Mononuclear cell (primary cell): ENCODE data around the gene PET100. TPM values are rescaled to one million over a fixed set of nuclear protein-coding genes. Genes with fewer than 3 reads are reported as not detected.

Source experiments
- H3K27me3 ChIP-seq: 2 replicates; pipeline ENCODE4 v1.6.0; 2011; ENCODE audit warnings: low read length, control low read depth; ENCODE audit not compliant: insufficient read depth
- H3K4me1 ChIP-seq: 2 replicates; pipeline ENCODE4 v1.5.1; 2011; ENCODE audit warnings: mild to moderate bottlenecking, low read length, control low read depth; ENCODE audit not compliant: insufficient read depth
- H3K4me3 ChIP-seq: 2 replicates; pipeline ENCODE4 v1.5.1; 2011; ENCODE audit warnings: mild to moderate bottlenecking, low read length, moderate library complexity
- H3K9me3 ChIP-seq: 2 replicates; pipeline ENCODE4 v1.5.1; 2011; ENCODE audit warnings: low read depth, mild to moderate bottlenecking, control low read depth, low read length
- total RNA-seq: library from RNA; depleted of rRNA; stranded (reverse); fragments of >200 nt; gene quantifications from one replicate; pipeline ENCODE4 v1.2.3, GENCODE V29; 2012

Gene PET100
- total RNA-seq, 1 donor = 14.3 TPM

DNA sequence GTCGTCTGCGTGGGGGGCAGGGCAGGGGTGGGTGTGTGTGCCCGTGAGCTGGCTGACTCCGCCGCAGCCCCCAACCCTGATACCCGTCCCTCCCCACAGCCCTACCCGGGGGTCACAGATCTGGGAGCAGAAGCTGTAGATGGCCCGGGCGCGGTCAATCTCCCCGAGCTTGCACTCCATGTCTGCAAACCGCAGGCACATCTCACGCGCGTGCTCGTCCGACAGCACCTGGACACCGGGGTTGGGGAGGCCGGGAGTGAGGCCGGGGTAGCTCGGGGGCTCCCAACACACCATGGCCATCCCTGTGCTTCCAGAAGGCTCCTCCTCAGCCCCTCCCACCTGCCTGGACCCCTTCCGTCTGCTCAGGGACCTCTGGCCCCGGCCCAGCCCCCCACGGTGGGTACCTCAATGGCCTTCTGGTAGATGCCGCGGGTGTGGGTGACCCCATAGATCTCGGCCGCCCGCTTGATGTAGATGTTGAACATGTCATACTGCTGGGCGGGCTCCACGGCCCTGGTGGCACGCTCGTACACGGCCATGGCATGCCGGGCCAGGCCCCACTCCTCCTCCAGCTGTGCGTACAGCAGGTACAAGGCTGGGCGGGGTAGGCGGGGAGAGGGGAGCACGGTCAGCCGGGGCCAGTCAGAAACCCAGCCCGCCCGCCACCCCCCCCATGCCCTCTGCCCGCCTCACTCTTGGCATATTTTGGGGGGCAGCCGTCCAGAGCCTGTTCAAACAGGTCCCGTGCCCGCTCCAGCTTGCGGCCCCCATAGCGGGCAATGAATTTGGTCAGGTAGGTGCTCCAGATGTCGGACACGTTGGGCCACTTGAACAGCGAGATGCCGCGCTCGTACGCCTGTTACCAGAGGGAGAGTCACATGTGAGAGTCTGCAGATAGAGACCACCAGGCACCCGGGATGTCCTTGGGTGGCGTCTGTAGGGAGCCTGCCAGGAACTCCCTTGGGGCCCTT is 8.9 kb upstream of the PET100 start:
- Histone ChIP-seq H3K27me3 (no peaks in the 10 kb centered on the region), H3K9me3 (no peaks in the 10 kb centered on the region), H3K4me1 (no peaks in the 10 kb centered on the region), H3K4me3 (no peak overlapping the region)

GRCh38 chr19:7622933-7623685 is 6.5 kb upstream of the PET100 start:
- no peaks in the 10 kb centered on the region for H3K9me3 ChIP-seq

DNA sequence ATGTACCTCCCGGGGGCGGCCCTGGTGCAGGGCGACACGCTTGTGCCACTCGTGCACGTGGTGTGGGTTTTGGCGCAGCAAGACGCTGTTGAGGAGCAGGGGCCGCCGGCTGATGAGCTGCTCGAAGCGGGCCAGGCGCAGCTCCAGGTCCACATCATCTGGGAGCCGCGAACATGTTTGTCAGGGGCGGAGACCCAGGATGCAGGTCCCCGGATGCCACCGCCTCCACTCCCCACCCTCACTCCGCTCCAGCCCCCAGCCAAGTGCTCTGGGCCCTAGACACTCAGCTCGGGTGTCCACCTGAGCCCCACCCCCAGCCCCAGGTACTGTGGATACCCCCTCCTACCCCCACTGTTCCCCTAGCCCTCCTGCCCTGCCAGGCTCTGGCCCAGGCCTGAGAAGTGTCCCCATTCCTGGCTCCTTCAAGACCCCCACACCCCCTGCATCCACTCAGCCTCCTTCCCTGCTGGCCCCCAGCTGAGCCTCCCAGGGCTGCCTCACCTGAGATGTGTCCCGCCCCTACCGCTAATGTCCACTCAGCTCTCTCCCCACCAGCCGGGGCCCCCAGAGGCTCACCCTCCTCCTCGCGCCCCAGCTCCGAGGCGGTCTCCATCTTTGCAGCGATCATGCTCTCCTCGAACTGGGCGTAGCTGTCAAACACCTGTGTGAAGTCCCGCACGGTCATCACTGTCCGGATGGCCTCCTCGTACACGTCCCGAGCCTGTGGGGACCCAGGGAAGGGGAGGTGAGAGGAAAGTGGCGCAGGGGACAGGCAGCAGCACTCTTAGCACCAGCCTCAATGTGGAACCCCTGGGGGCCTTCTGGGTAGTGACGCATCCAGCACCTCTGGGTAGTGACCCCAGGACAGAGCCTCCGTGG is 5.6 kb upstream of the PET100 start:
- Histone ChIP-seq H3K27me3 (no peaks in the 10 kb centered on the region), H3K4me1 (peaks cover 15% of the 10 kb centered on the region), H3K4me3 (no peak overlapping the region), H3K9me3 (no peaks in the 10 kb centered on the region)

More at GRCh38 chr19:7622933-7623685, 6.5 kb upstream of the PET100 start:
- Histone ChIP-seq H3K27me3 (no peaks in the 10 kb centered on the region), H3K4me1 (peaks cover 7% of the 10 kb centered on the region), H3K4me3 (no peak overlapping the region)

GRCh38 chr19:7624810-7625209 is 4.8 kb upstream of the PET100 start:
- peaks cover 17% of the 10 kb centered on the region for H3K4me1 ChIP-seq
- no peaks in the 10 kb centered on the region for H3K27me3 ChIP-seq
- no peak overlapping the region for H3K4me3 ChIP-seq
- no peaks in the 10 kb centered on the region for H3K9me3 ChIP-seq

DNA sequence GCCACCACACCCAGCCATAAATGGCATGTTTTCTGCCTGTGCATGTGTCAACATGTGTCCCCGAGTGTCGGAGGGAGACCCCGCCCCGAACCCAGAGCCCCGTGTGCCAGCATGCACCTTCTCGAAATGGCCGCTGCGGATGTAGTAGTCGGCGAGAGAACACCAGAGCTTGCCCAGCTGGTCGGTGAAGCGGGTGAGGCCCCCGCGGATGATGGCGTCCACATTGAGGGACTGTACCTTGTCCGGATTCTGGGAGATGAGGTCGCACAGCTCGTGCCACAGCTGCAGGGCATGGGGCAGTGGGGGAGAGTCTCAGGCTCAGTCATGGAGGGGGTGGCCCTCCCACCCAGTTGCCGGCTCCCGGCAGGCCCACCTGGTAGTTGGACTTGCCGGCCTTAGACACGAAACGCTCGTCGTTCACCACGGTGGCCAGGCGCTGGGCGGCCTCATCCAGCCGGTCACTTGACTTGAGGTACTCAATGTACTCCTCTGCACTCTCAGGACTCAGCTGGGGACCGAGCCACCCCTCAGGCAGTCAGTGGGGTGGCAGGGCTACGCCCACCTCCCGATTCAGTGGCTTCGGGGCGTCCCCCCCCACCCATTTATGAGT is 3.7 kb upstream of the PET100 start:
- Histone ChIP-seq H3K27me3 (no peaks in the 10 kb centered on the region), H3K4me1 (peaks cover 28% of the 10 kb centered on the region), H3K9me3 (no peaks in the 10 kb centered on the region), H3K4me3 (no peak overlapping the region)

DNA sequence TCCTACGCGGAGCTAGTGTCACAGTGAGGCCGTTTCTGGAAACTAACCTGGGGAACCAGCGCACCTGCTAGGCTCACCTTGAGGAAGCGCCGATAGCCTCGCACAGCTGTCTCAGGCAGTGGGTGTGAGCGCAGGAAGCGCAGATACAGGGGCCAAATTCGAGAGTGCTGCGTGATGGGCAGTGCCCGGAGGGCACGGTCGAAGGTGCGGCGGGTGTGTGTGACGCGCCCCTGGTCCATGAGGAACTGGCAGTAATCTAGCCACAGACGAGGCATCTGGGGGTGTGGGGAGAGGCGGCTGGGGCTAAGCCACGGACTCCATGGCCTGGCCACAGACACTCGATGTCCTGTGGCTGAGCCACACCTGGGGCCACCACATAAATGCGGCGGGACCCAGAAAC is 2.4 kb upstream of the PET100 start:
- Histone ChIP-seq H3K4me3 (no peak overlapping the region), H3K27me3 (no peaks in the 10 kb centered on the region), H3K9me3 (no peaks in the 10 kb centered on the region), H3K4me1 (peaks cover 30% of the 10 kb centered on the region)

GRCh38 chr19:7628589-7629311 is 843 bp upstream of the PET100 start:
- peak overlapping the region; percentile 86 for H3K4me3 ChIP-seq
- peaks cover 30% of the 10 kb centered on the region for H3K4me1 ChIP-seq
- no peaks in the 10 kb centered on the region for H3K9me3 ChIP-seq
- no peaks in the 10 kb centered on the region for H3K27me3 ChIP-seq

DNA sequence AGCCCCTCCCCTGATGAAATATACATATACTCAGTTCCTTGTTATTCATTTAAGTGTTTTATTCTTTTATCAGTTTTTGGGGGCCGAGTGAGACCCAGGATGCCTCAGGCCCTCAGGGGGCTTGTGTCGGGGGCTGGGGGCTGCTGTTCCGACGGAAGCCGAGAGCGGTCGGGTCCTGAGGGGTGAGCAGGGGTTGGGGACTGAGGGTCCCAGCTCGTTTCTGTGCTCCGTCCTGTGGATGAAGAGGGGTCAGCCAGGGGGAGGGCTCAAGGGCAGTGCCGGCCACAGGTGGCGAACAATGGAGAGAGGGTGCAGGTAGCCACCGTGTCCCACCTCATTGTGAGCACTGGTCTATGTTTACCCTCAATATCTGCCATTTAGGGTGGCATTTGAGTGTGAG is 2.0 kb downstream of the PET100 start:
- H3K4me1 ChIP-seq = peaks cover 39% of the 10 kb centered on the region
- no peaks in the 10 kb centered on the region for H3K9me3 ChIP-seq
- no peaks in the 10 kb centered on the region for H3K27me3 ChIP-seq
- no peak overlapping the region for H3K4me3 ChIP-seq

DNA sequence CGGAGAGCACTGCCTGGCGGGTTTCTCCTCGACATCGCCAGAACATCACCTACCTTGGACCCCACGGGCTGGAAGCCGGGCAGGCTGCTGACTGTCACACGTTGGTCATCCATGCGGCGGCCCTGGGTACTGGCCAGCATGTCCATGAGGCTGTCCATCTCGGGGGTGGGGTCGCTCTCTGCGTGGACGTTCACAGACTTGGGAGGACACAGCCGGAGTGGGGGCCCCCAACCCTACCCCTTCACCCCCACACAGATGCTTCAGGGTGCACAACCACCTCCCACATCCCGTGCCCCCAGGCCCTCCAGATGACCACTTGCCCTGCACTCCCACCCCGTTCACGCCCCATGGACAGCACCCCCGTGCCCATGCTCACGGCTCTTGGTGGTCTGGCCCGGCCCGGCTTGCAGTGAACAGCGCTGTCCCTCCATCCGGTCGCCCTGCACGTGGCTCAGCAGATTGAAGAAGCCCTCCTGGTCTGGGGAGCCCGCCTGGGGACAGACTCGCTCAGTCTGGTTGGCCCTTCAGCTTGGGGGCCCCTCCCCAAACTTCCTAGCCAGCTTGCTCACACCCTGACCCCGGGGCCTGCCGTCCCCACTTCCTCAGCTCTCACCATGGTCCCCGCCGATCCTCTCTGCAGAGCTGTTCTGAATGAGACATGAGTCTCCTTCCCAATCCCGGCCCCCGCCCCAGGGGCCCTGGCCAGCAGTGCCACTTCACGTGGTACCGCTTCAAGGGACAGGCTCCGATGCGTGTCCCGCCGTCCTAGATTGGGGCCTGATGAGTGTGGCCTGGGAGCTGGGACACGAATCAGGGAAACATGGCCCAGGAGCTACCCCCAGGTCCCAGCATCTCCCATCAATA is 3.0 kb downstream of the PET100 start:
- H3K4me1 ChIP-seq = peaks cover 42% of the 10 kb centered on the region
- no peaks in the 10 kb centered on the region for H3K27me3 ChIP-seq
- no peaks in the 10 kb centered on the region for H3K9me3 ChIP-seq
- H3K4me3 ChIP-seq = no peak overlapping the region

GRCh38 chr19:7633698-7634097 is 4.1 kb downstream of the PET100 start, which contains the start of gene PCP2:
TSS of gene PCP2 (minus strand) at chr19:7633719. CDS start at chr19:7633457, 262 bp downstream.
- no peak within 1 kb of the TSS for H3K4me3 ChIP-seq
- H3K27me3 ChIP-seq = no peaks in the 10 kb centered on the region
- H3K4me1 ChIP-seq = peaks cover 42% of the 10 kb centered on the region
- H3K9me3 ChIP-seq = no peaks in the 10 kb centered on the region

DNA sequence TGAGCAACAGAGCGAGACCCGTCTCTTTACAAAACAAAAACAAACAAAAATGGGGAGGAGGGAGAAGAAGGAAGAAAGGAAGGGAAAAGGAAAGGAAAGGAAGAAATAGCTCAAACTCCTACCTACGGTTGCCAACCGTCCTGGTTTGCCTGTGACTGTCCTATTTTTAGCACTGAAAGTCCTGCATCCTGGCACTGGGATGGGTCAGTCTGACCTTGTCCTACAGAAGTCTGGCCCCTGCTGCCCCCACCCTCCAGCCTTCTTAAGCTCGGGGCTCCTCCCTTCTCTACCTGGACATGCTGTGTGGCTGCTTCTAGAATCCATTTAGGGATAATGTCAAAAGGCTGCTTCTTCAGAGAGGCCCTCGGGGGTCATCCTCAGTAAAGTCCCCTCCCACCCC is 6.1 kb downstream of the PET100 start:
- Histone ChIP-seq H3K9me3 (no peaks in the 10 kb centered on the region), H3K27me3 (no peaks in the 10 kb centered on the region), H3K4me3 (no peak overlapping the region), H3K4me1 (peaks cover 36% of the 10 kb centered on the region)

DNA sequence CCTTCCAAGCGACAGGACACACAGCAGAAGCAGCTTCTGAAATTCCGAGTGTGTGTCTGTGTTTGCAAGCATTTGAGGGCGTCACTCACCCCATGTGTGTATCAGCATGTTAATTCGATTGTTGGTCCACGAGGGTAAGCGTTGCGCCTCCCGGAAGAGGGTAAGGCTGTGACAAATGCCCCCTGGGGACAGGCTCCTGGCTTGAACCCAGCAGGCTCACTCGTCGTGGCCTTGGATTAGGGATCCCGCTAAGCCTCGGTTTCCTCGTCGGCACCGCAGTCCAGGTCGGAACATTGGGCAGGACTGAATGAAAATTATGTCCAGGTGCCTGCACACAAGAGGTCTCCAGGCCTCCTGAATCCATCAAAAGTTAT is 6.7 kb downstream of the PET100 start:
- Histone ChIP-seq H3K4me1 (peaks cover 32% of the 10 kb centered on the region), H3K4me3 (peak overlapping the region; percentile 80), H3K9me3 (no peaks in the 10 kb centered on the region), H3K27me3 (no peaks in the 10 kb centered on the region)

GRCh38 chr19:7636691-7637373 is 7.2 kb downstream of the PET100 start, which contains the start of gene STXBP2:
TSS of gene STXBP2 (plus strand) at chr19:7637110. CDS start at chr19:7637150, 40 bp downstream.
- Histone ChIP-seq H3K27me3 (no peaks in the 10 kb centered on the region), H3K4me1 (peaks cover 32% of the 10 kb centered on the region), H3K9me3 (no peaks in the 10 kb centered on the region), H3K4me3 (peak within 1 kb of the TSS; percentile 80)
